ENCODE measurements around the gene YEATS4.

YEATS4 gene

GRCh38 chr12:69440016-69440415 lies 80.5 kb downstream of the YEATS4 start:
- DNase-seq, result no peak

Measured in KG1 (cell line).